ENCODE data around the gene R3HDM1.

Gene R3HDM1

GRCh38 chr2:135685361-135685760, 154.1 kb downstream of the R3HDM1 start:
- H3K4me3 Mint-ChIP-seq = no peak overlapping the region
- H3K4me1 Mint-ChIP-seq = no peaks in the 10 kb centered on the region
- H3K9me3 Mint-ChIP-seq = no peaks in the 10 kb centered on the region
- H3K27me3 Mint-ChIP-seq (ENCODE audit: low read depth) = no peaks in the 10 kb centered on the region
- H3K27ac Mint-ChIP-seq = no peak overlapping the region
- peaks cover 35% of the 10 kb centered on the region for H3K36me3 Mint-ChIP-seq (ENCODE audit: low read depth)
- TF ChIP-seq CTCF (IDR thresholded peaks at IDR 0.05; ENCODE audit: unreplicated experiment in 3 of 3) = no peak

- no peak for TF ChIP-seq CTCF (IDR thresholded peaks at IDR 0.05; ENCODE audit: unreplicated experiment in 3 of 3)
- peaks cover 25% of the 10 kb centered on the region for H3K36me3 Mint-ChIP-seq (ENCODE audit: low read depth)
- no peaks in the 10 kb centered on the region for H3K4me1 Mint-ChIP-seq
- H3K9me3 Mint-ChIP-seq = no peaks in the 10 kb centered on the region
- H3K27me3 Mint-ChIP-seq (ENCODE audit: low read depth) = no peaks in the 10 kb centered on the region
- H3K4me3 Mint-ChIP-seq = no peak overlapping the region
- no peak overlapping the region for H3K27ac Mint-ChIP-seq
Observed at GRCh38 chr2:135688978-135689377, 157.7 kb downstream of the R3HDM1 start.

GRCh38 chr2:135689679-135690078, 158.4 kb downstream of the R3HDM1 start:
- Mint-ChIP-seq H3K36me3 (ENCODE audit: low read depth) (peaks cover 27% of the 10 kb centered on the region), H3K4me3 (no peak overlapping the region), H3K9me3 (no peaks in the 10 kb centered on the region), H3K27me3 (ENCODE audit: low read depth) (no peaks in the 10 kb centered on the region), H3K4me1 (no peaks in the 10 kb centered on the region), H3K27ac (no peak overlapping the region)
- no peak for TF ChIP-seq CTCF (IDR thresholded peaks at IDR 0.05; ENCODE audit: unreplicated experiment in 3 of 3)

GRCh38 chr2:135694711-135695110, 163.4 kb downstream of the R3HDM1 start:
- Mint-ChIP-seq H3K27ac (no peak overlapping the region), H3K9me3 (no peaks in the 10 kb centered on the region), H3K27me3 (ENCODE audit: low read depth) (no peaks in the 10 kb centered on the region)

GRCh38 chr2:135698838-135699237, 167.6 kb downstream of the R3HDM1 start:
- Mint-ChIP-seq H3K27ac (no peak overlapping the region), H3K4me1 (no peaks in the 10 kb centered on the region), H3K27me3 (ENCODE audit: low read depth) (no peaks in the 10 kb centered on the region), H3K9me3 (no peaks in the 10 kb centered on the region), H3K4me3 (no peak overlapping the region), H3K36me3 (ENCODE audit: low read depth) (peaks cover 24% of the 10 kb centered on the region)
- no peak for TF ChIP-seq CTCF (IDR thresholded peaks at IDR 0.05; ENCODE audit: unreplicated experiment in 3 of 3)

More at GRCh38 chr2:135694711-135695110, 163.4 kb downstream of the R3HDM1 start:
- H3K4me1 Mint-ChIP-seq = no peaks in the 10 kb centered on the region
- H3K4me3 Mint-ChIP-seq = no peak overlapping the region
- TF ChIP-seq CTCF (IDR thresholded peaks at IDR 0.05; ENCODE audit: unreplicated experiment in 3 of 3) = no peak
- peaks cover 35% of the 10 kb centered on the region for H3K36me3 Mint-ChIP-seq (ENCODE audit: low read depth)

GRCh38 chr2:135701442-135701841, 170.2 kb downstream of the R3HDM1 start:
- no peak for TF ChIP-seq CTCF (IDR thresholded peaks at IDR 0.05; ENCODE audit: unreplicated experiment in 3 of 3)
- H3K4me3 Mint-ChIP-seq = no peak overlapping the region
- no peak overlapping the region for H3K27ac Mint-ChIP-seq
- no peaks in the 10 kb centered on the region for H3K9me3 Mint-ChIP-seq
- no peaks in the 10 kb centered on the region for H3K27me3 Mint-ChIP-seq (ENCODE audit: low read depth)
- no peaks in the 10 kb centered on the region for H3K4me1 Mint-ChIP-seq
- H3K36me3 Mint-ChIP-seq (ENCODE audit: low read depth) = peaks cover 6% of the 10 kb centered on the region

Data from nephron (organoid).